HG03103 (cell line): ENCODE measurements around the gene ZNF432.
A peak's percentile ranks its signal among the peaks of the same experiment; 100 is the strongest.

Experiments used
- ATAC-seq: cut with Tn5 transposase; IDR thresholded peaks from one replicate; pipeline ENCODE4 v1.9.1; 2021; ENCODE audit warnings: low read depth; ENCODE audit not compliant: unreplicated experiment

Gene ZNF432

GRCh38 chr19:52020506-52020905, 28.1 kb downstream of the ZNF432 start:
- ATAC-seq = no peak

- ATAC-seq = no peak
Measured at GRCh38 chr19:52010674-52011073, 38.0 kb downstream of the ZNF432 start.

GRCh38 chr19:52007806-52008557, 40.7 kb downstream of the ZNF432 start, which contains the start of gene ZNF615:
Gene ZNF615 (minus strand): TSS chr19:52008211. CDS start chr19:52003711, 4,500 bp downstream.
- ATAC-seq = peak; percentile 81

GRCh38 chr19:52007451-52007805, 41.2 kb downstream of the ZNF432 start:
- no peak for ATAC-seq

GRCh38 chr19:51994048-51994644, 54.5 kb downstream of the ZNF432 start:
- no peak for ATAC-seq

DNA sequence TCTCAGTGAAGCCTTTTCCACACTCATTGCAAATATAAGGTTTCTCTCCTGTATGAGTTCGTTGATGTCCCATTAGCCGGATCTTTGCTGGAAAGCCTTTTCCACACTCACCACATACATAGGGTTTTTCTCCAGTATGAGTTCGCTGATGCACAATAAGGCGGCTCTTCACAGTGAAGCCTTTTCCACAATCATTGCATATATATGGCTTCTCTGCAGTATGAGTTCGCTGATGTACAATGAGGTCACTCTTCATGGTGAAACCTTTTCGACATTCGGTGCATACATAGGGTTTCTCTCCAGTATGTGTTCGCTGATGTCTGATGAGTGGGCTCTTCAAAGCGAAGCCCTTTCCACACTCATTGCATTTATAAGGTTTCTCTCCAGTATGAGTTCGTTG, 55.2 kb downstream of the ZNF432 start:
- ATAC-seq = no peak

- ATAC-seq = peak; percentile 76
Measured at GRCh38 chr19:51986309-51987291, 62.0 kb downstream of the ZNF432 start, which contains the start of gene ZNF350. Gene ZNF350 (minus strand): TSS chr19:51986840. CDS start chr19:51974360, 12,480 bp downstream.

DNA sequence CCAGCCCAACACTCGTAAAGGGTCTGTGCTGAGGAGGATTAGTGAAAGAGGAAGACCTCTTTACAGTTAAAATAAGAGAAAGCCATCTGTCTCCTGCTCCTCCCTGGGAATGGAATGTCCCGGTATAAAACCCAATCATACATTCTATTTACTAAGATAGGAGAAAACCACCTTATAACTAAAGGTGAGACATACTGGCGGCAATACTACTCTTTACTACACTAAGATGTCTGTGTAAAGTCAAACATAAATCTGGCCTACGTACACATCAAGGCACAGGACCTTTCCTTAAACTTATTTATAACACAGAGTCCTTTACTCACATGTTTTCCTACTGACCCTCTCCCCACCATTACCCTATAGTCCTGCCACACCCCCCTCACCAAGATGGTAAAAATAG, 65.3 kb downstream of the ZNF432 start:
- ATAC-seq = no peak
